ENCODE results near the gene IGSF9.
A peak's percentile ranks its signal among the peaks of the same experiment; 100 is the strongest.

IGSF9 gene

DNA sequence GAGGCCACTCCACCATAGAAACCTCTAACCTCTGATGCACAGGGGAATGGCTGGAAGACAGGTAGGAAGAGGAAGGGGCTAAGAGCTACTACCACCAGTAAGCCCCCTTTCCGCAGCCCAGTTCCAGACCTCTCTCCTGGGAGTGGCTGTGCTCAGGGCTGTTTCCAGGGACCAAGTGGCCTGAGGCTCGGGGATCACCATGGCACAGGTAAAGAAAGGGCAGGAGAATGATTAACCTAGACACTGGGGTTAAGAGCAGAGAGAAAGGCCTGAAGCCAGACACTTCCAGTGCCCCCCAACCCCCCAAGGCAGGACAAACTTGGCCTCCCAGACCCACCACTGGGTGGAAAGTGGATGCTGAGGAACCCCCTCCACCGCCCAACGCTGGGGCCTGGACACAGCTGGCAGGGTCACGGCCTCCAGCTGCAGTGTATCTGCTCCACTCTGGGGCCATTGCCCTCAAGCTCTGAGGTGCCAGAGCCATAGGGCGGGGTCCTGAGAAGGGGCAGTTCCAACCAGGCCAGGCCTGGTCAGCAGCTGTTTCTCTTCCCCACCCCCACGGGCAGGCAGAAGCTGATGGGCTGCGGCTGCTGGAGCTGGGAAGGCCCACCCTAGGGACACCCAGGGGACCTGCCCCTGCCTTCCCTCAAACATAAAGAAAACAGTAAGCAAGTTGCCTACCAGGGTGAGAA lies 22.8 kb downstream of the IGSF9 start:
- Histone ChIP-seq H3K27ac (ENCODE audit: poor library complexity, severe bottlenecking) (peak overlapping the region; percentile 94), H3K9me3 (ENCODE audit: severe bottlenecking) (no peaks in the 10 kb centered on the region), H3K36me3 (ENCODE audit: low read depth) (peaks cover 53% of the 10 kb centered on the region), H3K4me1 (ENCODE audit: insufficient read depth, poor library complexity, severe bottlenecking) (peaks cover 15% of the 10 kb centered on the region), H3K4me3 (ENCODE audit: severe bottlenecking) (peak overlapping the region; percentile 87), H3K27me3 (ENCODE audit: insufficient read depth, poor library complexity, severe bottlenecking) (no peaks in the 10 kb centered on the region)
- no peak for ATAC-seq (ENCODE audit: low read depth)
- TF ChIP-seq, protein P1, sequence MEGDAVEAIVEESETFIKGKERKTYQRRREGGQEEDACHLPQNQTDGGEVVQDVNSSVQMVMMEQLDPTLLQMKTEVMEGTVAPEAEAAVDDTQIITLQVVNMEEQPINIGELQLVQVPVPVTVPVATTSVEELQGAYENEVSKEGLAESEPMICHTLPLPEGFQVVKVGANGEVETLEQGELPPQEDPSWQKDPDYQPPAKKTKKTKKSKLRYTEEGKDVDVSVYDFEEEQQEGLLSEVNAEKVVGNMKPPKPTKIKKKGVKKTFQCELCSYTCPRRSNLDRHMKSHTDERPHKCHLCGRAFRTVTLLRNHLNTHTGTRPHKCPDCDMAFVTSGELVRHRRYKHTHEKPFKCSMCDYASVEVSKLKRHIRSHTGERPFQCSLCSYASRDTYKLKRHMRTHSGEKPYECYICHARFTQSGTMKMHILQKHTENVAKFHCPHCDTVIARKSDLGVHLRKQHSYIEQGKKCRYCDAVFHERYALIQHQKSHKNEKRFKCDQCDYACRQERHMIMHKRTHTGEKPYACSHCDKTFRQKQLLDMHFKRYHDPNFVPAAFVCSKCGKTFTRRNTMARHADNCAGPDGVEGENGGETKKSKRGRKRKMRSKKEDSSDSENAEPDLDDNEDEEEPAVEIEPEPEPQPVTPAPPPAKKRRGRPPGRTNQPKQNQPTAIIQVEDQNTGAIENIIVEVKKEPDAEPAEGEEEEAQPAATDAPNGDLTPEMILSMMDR (IDR thresholded peaks at IDR 0.05; ENCODE audit: poor library complexity, severe bottlenecking) = no peak
- DNase-seq (ENCODE audit: low spot score) = no peak

- Histone ChIP-seq H3K36me3 (ENCODE audit: low read depth) (peaks cover 59% of the 10 kb centered on the region), H3K27ac (ENCODE audit: poor library complexity, severe bottlenecking) (peak overlapping the region; percentile 94), H3K9me3 (ENCODE audit: severe bottlenecking) (no peaks in the 10 kb centered on the region), H3K4me1 (ENCODE audit: insufficient read depth, poor library complexity, severe bottlenecking) (peaks cover 20% of the 10 kb centered on the region), H3K4me3 (ENCODE audit: severe bottlenecking) (no peak overlapping the region), H3K27me3 (ENCODE audit: insufficient read depth, poor library complexity, severe bottlenecking) (no peaks in the 10 kb centered on the region)
- DNase-seq (ENCODE audit: low spot score) = peak; percentile 30
- TF ChIP-seq, protein P1 (IDR thresholded peaks at IDR 0.05; ENCODE audit: poor library complexity, severe bottlenecking) = no peak
- no peak for ATAC-seq (ENCODE audit: low read depth)
Observed at GRCh38 chr1:159921700-159922504, 23.5 kb downstream of the IGSF9 start.

DNA sequence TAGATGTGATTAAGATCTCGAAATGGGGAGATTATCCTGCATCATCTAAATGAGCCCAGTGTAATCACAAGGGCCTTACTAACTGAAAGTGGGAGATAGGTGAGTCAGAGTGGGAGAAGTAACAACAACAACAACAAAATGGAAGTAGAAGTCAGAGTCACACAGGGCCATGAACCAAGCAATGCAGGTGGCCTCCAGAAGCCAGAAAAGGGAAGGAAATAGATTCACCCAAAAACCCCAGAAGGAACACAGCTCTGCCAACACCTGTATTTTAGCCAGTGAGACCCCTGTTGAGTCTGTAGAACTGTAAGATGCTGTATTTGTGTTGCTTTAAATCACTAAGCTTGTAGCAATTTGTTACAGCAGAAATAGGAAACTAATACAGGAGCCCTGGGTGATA lies 24.2 kb downstream of the IGSF9 start:
- DNase-seq (ENCODE audit: low spot score) (no peak), ATAC-seq (ENCODE audit: low read depth) (no peak)
- no peaks in the 10 kb centered on the region for H3K27me3 ChIP-seq (ENCODE audit: insufficient read depth, poor library complexity, severe bottlenecking)
- no peaks in the 10 kb centered on the region for H3K9me3 ChIP-seq (ENCODE audit: severe bottlenecking)
- peaks cover 26% of the 10 kb centered on the region for H3K4me1 ChIP-seq (ENCODE audit: insufficient read depth, poor library complexity, severe bottlenecking)
- H3K4me3 ChIP-seq (ENCODE audit: severe bottlenecking) = no peak overlapping the region
- peaks cover 62% of the 10 kb centered on the region for H3K36me3 ChIP-seq (ENCODE audit: low read depth)
- TF ChIP-seq, protein P1 (IDR thresholded peaks at IDR 0.05; ENCODE audit: poor library complexity, severe bottlenecking) = no peak
- peak overlapping the region; percentile 94 for H3K27ac ChIP-seq (ENCODE audit: poor library complexity, severe bottlenecking)

GRCh38 chr1:159920651-159921050 lies 24.8 kb downstream of the IGSF9 start:
- TF ChIP-seq, protein P1 (IDR thresholded peaks at IDR 0.05; ENCODE audit: poor library complexity, severe bottlenecking) = no peak
- H3K27ac ChIP-seq (ENCODE audit: poor library complexity, severe bottlenecking) = peak overlapping the region; percentile 94
- H3K4me3 ChIP-seq (ENCODE audit: severe bottlenecking) = no peak overlapping the region
- no peak for DNase-seq (ENCODE audit: low spot score)
- H3K27me3 ChIP-seq (ENCODE audit: insufficient read depth, poor library complexity, severe bottlenecking) = no peaks in the 10 kb centered on the region
- no peak for ATAC-seq (ENCODE audit: low read depth)
- peaks cover 30% of the 10 kb centered on the region for H3K4me1 ChIP-seq (ENCODE audit: insufficient read depth, poor library complexity, severe bottlenecking)
- H3K9me3 ChIP-seq (ENCODE audit: severe bottlenecking) = no peaks in the 10 kb centered on the region
- peaks cover 62% of the 10 kb centered on the region for H3K36me3 ChIP-seq (ENCODE audit: low read depth)

Data from RWPE2 (cell line).